ENCODE data around the gene CCNE1. TPM values are rescaled to one million over a fixed set of nuclear protein-coding genes. Genes with fewer than 3 reads are reported as not detected.

Gene CCNE1
- total and polyA plus RNA-seq, 9 of the 15 experiments (the other 6 are each of a cell fraction or from before 2014, with no cell fraction given), result 6.2 to 41.0 (median 31.6) TPM

DNA sequence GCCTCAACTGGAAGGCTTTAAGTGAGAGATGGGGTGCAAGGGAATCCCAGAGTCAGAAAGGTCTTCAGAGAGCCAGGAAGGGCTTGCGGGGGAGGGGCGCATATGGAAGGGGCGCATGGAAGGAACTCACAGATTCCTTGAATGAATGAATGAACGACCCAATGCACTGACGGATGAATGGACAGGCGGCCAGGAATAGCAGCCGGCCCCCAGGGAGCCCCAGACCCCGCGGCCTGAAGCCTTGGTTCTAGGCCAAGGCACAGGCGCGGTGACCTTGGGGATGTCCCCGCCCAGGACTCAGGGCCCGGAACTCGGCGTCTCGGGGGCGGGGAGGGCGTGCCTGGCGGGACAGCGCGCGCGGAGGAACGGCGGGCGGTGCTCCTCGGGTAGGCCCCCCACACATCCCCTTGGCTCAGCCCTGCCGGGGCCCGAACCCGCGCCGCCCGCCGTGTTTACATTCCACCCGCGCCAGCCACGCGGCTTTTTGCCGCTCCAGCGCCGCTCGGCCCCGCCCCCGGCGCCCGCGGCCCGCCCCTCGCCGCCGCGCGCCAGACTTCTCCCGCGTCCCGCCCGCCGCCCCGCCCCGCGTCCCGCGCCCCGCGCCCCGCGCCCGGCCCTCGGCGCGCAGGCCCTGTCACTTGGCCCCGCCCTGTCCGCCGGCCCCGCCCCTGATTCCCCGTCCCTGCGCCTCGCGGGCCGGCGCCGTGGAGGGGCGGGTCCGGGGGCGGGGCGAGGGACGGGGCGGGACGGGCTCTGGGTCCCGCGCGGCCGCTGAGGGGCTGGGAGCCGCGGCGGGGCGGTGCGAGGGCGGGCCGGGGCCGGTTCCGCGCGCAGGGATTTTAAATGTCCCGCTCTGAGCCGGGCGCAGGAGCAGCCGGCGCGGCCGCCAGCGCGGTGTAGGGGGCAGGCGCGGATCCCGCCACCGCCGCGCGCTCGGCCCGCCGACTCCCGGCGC lies at the start of gene CCNE1 (continued):
- no peak for TF ChIP-seq E2F1 (CRISPR knock-in tag; IDR thresholded peaks at IDR 0.05)
- no peak; the same call in 1 of the 2 replicates for TF ChIP-seq BRD4 (IDR thresholded peaks at IDR 0.05)
- TF ChIP-seq NCOA1 (IDR thresholded peaks at IDR 0.05; ENCODE audit: low read depth), result no peak
- no peak for TF ChIP-seq TFAM (CRISPR knock-in tag; conservative IDR thresholded peaks at IDR 0.05)
- no peak; a peak in 1 of 4 replicates for TF ChIP-seq NONO (IDR thresholded peaks at IDR 0.05; ENCODE audit: low read depth in 2 of 2, low read length in 1 of 2)
- TF ChIP-seq CEBPB (tag; IDR thresholded peaks at IDR 0.05), result no peak
- TF ChIP-seq CREM (IDR thresholded peaks at IDR 0.05; ENCODE audit: low read depth), result no peak
- no peak for TF ChIP-seq RAD21 (CRISPR knock-in tag; conservative IDR thresholded peaks at IDR 0.05 in 1 of 2, IDR thresholded peaks at IDR 0.05 in 1 of 2)
- no peak for TF ChIP-seq CCAR2 (IDR thresholded peaks at IDR 0.05; ENCODE audit: low read depth, low read length)
- TF ChIP-seq RERE (CRISPR knock-in tag; IDR thresholded peaks at IDR 0.05; ENCODE audit: borderline replicate concordance), result no peak
- TF ChIP-seq CGGBP1 (CRISPR knock-in tag; IDR thresholded peaks at IDR 0.05), result no peak
- no peak for TF ChIP-seq MITF (IDR thresholded peaks at IDR 0.05)
- no peak for TF ChIP-seq U2AF2 (optimal IDR thresholded peaks at IDR 0.05; ENCODE audit: low read depth, low read length)
- TF ChIP-seq MAFF (IDR thresholded peaks at IDR 0.05; ENCODE audit: low read length), result no peak
- TF ChIP-seq PPARD (CRISPR knock-in tag; IDR thresholded peaks at IDR 0.05), result no peak
- no peak; the same call in 1 of the 2 replicates for TF ChIP-seq JUN (IDR thresholded peaks at IDR 0.05; ENCODE audit: borderline replicate concordance, low read depth, low read length)
- no peak for TF ChIP-seq JUN (CRISPR knock-in tag; IDR thresholded peaks at IDR 0.05; ENCODE audit: borderline replicate concordance)
